ENCODE measurements around the gene CREB5.

DNA sequence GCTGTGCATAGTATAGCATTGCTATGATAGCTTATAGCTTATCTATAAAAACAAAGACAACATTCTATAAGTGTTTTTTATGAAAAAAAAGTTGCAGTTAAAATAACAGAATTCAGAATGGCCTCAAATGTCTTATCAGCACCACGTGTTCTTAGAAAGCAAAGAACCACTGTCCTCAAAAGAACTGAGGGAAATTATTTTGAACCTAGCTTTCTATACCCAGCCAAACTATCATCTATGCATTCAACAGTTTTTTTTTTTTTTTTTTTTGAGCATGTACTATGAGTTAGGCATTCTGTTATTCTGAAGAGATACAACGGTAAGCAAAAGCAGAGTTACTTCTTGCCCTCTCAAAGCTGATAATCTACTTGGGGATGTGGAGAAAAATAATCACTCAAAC, 247.8 kb downstream of the CREB5 start:
- TF ChIP-seq GATA2 (IDR thresholded peaks at IDR 0.05; ENCODE audit: low read depth, low read length) (no peak), GATA3 (IDR thresholded peaks at IDR 0.05; ENCODE audit: low read depth, low read length) (no peak)

All from SH-SY5Y (cell line).